Neural cell (in vitro differentiated cells): ENCODE measurements around the gene NADK2. TPM values are rescaled to one million over a fixed set of nuclear protein-coding genes. Genes with fewer than 3 reads are reported as not detected.

ENCODE experiments used
- H2AFZ ChIP-seq: fragments of 200-600, 300-800 bp; sonication (generic), shearing (Covaris generic); 2 replicates; pipeline ENCODE4 v1.6.0; 2014; ENCODE audit warnings: low read depth, mild to moderate bottlenecking, antibody characterized with exemption, low read length, moderate library complexity
- H3F3A ChIP-seq: fragments of 200-600 bp; shearing (Covaris generic); 2 replicates; pipeline ENCODE4 v1.6.1; 2016; ENCODE audit warnings: mild to moderate bottlenecking, moderate library complexity, mixed read lengths, antibody characterized with exemption, low read length; ENCODE audit not compliant: insufficient read depth, poor library complexity, severe bottlenecking
- H3K27ac ChIP-seq: fragments of 200-600, 300-800 bp; sonication (generic), shearing (Covaris generic); 2 replicates; pipeline ENCODE4 v1.5.1; 2014; ENCODE audit warnings: mild to moderate bottlenecking, low read length, moderate library complexity
- H3K27me3 ChIP-seq: fragments of 300-800, 200-600 bp; sonication (generic), shearing (Covaris generic); 2 replicates; pipeline ENCODE4 v1.6.0; 2014; ENCODE audit warnings: mild to moderate bottlenecking, low read depth, low read length, moderate library complexity; ENCODE audit not compliant: insufficient read depth
- H3K36me3 ChIP-seq: fragments of 300-800, 200-600 bp; sonication (generic), shearing (Covaris generic); 2 replicates; pipeline ENCODE4 v1.5.1; 2014; ENCODE audit warnings: mild to moderate bottlenecking, antibody characterized with exemption, low read length, moderate library complexity; ENCODE audit not compliant: insufficient read depth
- H3K4me2 ChIP-seq: fragments of 300-800, 200-600 bp; sonication (generic), shearing (Covaris generic); 2 replicates; pipeline ENCODE4 v1.6.0; 2014; ENCODE audit warnings: mild to moderate bottlenecking, low read length
- H3K4me3 ChIP-seq: fragments of 300-800, 200-600 bp; sonication (generic), shearing (Covaris generic); 2 replicates; pipeline ENCODE4 v1.5.1; 2014; ENCODE audit warnings: mild to moderate bottlenecking, low read length, moderate library complexity
- H3K79me2 ChIP-seq: fragments of 200-600 bp; shearing (Covaris generic); replicated peaks from 2 replicates; pipeline ENCODE4 v1.6.0; 2014; ENCODE audit warnings: mild to moderate bottlenecking, low read length, moderate library complexity; ENCODE audit not compliant: insufficient read depth
- H3K9ac ChIP-seq: fragments of 300-800, 200-600 bp; sonication (generic), shearing (Covaris generic); 2 replicates; pipeline ENCODE4 v1.6.1; 2016; ENCODE audit warnings: mild to moderate bottlenecking, low read length, mixed read lengths
- H3K9me2 ChIP-seq: fragments of 200-600 bp; shearing (Covaris generic); 2 replicates; pipeline ENCODE4 v1.6.1; 2016; ENCODE audit warnings: mild to moderate bottlenecking, low read length, mixed read lengths; ENCODE audit not compliant: insufficient read depth
- H3K9me3 ChIP-seq: fragments of 200-600, 300-800 bp; sonication (generic), shearing (Covaris generic); 2 replicates; pipeline ENCODE4 v1.6.1; 2016; ENCODE audit warnings: mild to moderate bottlenecking, mixed run types, low read length, moderate library complexity, mixed read lengths
- H4K20me1 ChIP-seq: fragments of 200-600 bp; shearing (Covaris generic); 2 replicates; pipeline ENCODE4 v1.6.1; 2016; ENCODE audit warnings: mild to moderate bottlenecking, mixed run types; ENCODE audit not compliant: insufficient read depth
- EP300 ChIP-seq: fragments of 450-650 bp; conservative IDR thresholded peaks from 2 replicates; pipeline ENCODE4 v1.6.1; 2014; ENCODE audit warnings: antibody characterized with exemption, mild to moderate bottlenecking, moderate library complexity; ENCODE audit not compliant: poor library complexity, severe bottlenecking
- EZH2 ChIP-seq: fragments of 200-600, 300-800 bp; shearing (Covaris generic), sonication (generic); IDR thresholded peaks from 2 replicates; pipeline ENCODE4 v1.6.1; 2014; ENCODE audit warnings: antibody characterized with exemption, low read length, borderline replicate concordance, mild to moderate bottlenecking; ENCODE audit not compliant: insufficient read depth, poor library complexity, severe bottlenecking
- MXI1 ChIP-seq: fragments of 450-650 bp; conservative IDR thresholded peaks from 2 replicates; pipeline ENCODE4 v1.6.1; 2014; ENCODE audit warnings: antibody characterized with exemption, mild to moderate bottlenecking; ENCODE audit not compliant: poor library complexity, severe bottlenecking
- POLR2AphosphoS5 ChIP-seq: IDR thresholded peaks from 2 replicates; pipeline ENCODE4 v1.6.1; 2012
- RAD21 ChIP-seq: fragments of 450-650 bp; conservative IDR thresholded peaks from 2 replicates; pipeline ENCODE4 v1.6.1; 2014; ENCODE audit warnings: antibody characterized with exemption, mild to moderate bottlenecking, moderate library complexity
- SMC3 ChIP-seq: fragments of 450-650 bp; conservative IDR thresholded peaks from 2 replicates; pipeline ENCODE4 v1.6.1; 2014; ENCODE audit warnings: antibody characterized with exemption, mild to moderate bottlenecking, moderate library complexity; ENCODE audit not compliant: poor library complexity
- TAF1 ChIP-seq: IDR thresholded peaks from 2 replicates; pipeline ENCODE4 v1.6.1; 2012; ENCODE audit warnings: low read depth
- polyA minus RNA-seq: library from RNA; depleted of rRNA, polyadenylated mRNA; stranded (reverse); fragments of >200 nt; gene quantifications from 2 replicates; pipeline ENCODE4 v1.2.3, GENCODE V29; 2014
- polyA plus RNA-seq: library from polyadenylated mRNA; depleted of rRNA; stranded (reverse); fragments of >200 nt; gene quantifications from 2 replicates; pipeline ENCODE4 v1.2.3, GENCODE V29; 2014
- TF ChIP-seq, protein P1 (sequence below): fragments of 450-650 bp; IDR thresholded peaks from 2 replicates; pipeline ENCODE4 v1.5.1; 2014; ENCODE audit warnings: antibody characterized with exemption, mild to moderate bottlenecking, moderate library complexity; ENCODE audit not compliant: poor library complexity, severe bottlenecking
- TF ChIP-seq, protein P2 (sequence below): IDR thresholded peaks from 2 replicates; pipeline ENCODE4 v1.6.1; 2012; ENCODE audit warnings: borderline replicate concordance

The NADK2 gene, protein sequence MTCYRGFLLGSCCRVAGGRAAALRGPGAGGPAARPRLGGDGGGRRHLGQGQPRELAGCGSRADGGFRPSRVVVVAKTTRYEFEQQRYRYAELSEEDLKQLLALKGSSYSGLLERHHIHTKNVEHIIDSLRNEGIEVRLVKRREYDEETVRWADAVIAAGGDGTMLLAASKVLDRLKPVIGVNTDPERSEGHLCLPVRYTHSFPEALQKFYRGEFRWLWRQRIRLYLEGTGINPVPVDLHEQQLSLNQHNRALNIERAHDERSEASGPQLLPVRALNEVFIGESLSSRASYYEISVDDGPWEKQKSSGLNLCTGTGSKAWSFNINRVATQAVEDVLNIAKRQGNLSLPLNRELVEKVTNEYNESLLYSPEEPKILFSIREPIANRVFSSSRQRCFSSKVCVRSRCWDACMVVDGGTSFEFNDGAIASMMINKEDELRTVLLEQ
- polyA plus RNA-seq (59.1 and 66.8 TPM in 2 replicates), polyA minus RNA-seq (62.6 and 67.4 TPM in 2 replicates)

DNA sequence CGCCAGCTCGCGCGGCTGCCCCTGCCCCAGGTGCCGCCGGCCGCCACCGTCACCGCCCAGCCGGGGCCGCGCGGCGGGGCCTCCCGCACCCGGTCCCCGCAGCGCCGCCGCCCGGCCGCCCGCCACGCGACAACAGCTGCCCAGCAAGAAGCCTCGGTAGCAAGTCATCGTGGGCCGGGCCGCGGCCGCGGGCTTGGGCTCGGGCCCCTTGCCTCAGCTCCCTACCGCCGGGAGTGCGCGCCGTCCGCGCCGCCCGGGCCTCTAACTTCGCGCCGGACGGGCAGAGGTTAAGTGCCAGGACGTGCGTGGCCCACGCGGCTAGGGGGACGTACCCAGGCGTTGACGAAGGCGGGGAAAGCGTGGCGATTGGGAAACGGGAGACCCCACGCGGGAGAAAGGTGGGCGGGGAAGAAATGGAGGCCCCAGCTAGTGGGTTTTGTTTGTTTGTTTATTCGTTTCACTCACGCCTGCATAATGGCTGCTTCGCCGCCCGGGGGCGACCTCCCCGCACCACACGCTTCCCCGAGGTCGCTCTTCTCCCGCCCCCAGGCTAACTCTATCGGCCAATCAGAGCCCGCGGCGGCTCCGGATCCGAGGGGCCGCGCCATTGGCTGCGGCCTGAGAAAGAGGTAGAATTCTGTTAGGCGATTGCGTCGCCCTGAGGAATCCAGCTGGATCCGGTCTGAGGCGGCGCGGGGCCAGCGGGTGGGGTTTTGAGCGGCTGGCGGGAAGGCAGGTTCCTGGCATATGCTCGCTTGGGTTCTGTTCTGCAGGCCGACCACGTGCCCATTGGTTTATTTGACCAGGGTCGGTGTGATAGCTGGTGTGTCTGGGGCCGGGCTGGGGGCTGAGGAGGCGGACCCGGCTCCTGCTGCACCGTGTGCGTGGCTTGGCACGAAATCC lies at the start of gene NADK2:
TSS of gene NADK2 (minus strand) at position 295 of the 903 bp plus-strand sequence. CDS start at position 168, 127 bp downstream.
- peak within 1 kb of the TSS; percentile 96 for H3K27ac ChIP-seq
- H4K20me1 ChIP-seq, result no peaks in the 10 kb centered on the region
- no peaks in the 10 kb centered on the region for H3K27me3 ChIP-seq
- H3K79me2 ChIP-seq, result peaks cover 26% of the 10 kb centered on the region
- peak within 1 kb of the TSS; percentile 92 for H3K9ac ChIP-seq
- TF ChIP-seq EZH2 (no peak), EP300 (peak; percentile 74), TAF1 (peak; percentile 45), SMC3 (peak; percentile 68), RAD21 (peak; percentile 79), POLR2AphosphoS5 (peak; percentile 77), MXI1 (peak; percentile 86)
- TF ChIP-seq, protein P1, sequence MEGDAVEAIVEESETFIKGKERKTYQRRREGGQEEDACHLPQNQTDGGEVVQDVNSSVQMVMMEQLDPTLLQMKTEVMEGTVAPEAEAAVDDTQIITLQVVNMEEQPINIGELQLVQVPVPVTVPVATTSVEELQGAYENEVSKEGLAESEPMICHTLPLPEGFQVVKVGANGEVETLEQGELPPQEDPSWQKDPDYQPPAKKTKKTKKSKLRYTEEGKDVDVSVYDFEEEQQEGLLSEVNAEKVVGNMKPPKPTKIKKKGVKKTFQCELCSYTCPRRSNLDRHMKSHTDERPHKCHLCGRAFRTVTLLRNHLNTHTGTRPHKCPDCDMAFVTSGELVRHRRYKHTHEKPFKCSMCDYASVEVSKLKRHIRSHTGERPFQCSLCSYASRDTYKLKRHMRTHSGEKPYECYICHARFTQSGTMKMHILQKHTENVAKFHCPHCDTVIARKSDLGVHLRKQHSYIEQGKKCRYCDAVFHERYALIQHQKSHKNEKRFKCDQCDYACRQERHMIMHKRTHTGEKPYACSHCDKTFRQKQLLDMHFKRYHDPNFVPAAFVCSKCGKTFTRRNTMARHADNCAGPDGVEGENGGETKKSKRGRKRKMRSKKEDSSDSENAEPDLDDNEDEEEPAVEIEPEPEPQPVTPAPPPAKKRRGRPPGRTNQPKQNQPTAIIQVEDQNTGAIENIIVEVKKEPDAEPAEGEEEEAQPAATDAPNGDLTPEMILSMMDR, result peak; percentile 95
- TF ChIP-seq, protein P2, sequence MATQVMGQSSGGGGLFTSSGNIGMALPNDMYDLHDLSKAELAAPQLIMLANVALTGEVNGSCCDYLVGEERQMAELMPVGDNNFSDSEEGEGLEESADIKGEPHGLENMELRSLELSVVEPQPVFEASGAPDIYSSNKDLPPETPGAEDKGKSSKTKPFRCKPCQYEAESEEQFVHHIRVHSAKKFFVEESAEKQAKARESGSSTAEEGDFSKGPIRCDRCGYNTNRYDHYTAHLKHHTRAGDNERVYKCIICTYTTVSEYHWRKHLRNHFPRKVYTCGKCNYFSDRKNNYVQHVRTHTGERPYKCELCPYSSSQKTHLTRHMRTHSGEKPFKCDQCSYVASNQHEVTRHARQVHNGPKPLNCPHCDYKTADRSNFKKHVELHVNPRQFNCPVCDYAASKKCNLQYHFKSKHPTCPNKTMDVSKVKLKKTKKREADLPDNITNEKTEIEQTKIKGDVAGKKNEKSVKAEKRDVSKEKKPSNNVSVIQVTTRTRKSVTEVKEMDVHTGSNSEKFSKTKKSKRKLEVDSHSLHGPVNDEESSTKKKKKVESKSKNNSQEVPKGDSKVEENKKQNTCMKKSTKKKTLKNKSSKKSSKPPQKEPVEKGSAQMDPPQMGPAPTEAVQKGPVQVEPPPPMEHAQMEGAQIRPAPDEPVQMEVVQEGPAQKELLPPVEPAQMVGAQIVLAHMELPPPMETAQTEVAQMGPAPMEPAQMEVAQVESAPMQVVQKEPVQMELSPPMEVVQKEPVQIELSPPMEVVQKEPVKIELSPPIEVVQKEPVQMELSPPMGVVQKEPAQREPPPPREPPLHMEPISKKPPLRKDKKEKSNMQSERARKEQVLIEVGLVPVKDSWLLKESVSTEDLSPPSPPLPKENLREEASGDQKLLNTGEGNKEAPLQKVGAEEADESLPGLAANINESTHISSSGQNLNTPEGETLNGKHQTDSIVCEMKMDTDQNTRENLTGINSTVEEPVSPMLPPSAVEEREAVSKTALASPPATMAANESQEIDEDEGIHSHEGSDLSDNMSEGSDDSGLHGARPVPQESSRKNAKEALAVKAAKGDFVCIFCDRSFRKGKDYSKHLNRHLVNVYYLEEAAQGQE, result no peak
- no peaks in the 10 kb centered on the region for H3K9me2 ChIP-seq
- no peaks in the 10 kb centered on the region for H3F3A ChIP-seq
- no peaks in the 10 kb centered on the region for H3K36me3 ChIP-seq
- peak within 1 kb of the TSS; percentile 69 for H3K4me2 ChIP-seq
- peak within 1 kb of the TSS; percentile 79 for H2AFZ ChIP-seq
- H3K9me3 ChIP-seq, result no peaks in the 10 kb centered on the region
- peak within 1 kb of the TSS; percentile 88 for H3K4me3 ChIP-seq

DNA sequence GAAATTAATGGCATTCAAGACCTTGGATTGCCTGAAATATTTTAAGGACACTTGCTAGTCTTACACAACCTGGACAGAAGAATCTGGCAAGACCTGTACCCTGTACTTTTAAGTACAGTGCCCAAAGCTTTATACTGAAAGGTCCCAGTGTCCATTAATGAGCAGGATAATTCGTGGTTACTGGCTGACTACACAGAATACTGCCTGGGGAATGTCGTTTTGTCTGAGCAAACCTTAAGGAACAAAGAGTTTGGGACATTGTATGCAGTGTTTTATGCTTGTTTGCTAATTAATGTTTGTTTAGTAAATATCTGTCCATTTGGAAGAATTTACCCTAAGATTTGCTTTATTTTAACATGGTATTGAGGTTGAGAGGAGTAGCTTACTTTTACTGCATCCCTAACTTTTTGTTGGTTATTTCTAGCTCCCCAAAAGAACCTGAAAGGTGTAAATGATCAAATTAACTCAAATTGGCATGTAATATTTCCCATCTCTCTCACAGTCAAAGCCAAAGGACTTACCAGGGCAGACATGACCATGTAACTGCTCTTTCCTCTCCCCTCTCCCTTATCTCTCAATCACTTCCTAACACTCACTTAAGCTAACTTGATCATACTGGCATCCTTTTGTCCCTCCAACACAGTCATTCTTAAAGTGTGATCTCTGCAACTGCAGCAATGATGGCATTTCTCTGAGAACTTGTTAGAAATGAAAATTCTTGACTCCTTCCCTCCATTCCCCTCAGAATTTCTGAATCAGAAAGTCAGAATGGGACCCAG lies 44.3 kb upstream of the NADK2 start:
- H3K79me2 ChIP-seq, result no peaks in the 10 kb centered on the region
- no peaks in the 10 kb centered on the region for H3K9me3 ChIP-seq
- no peak overlapping the region for H3K9ac ChIP-seq
- H3K27ac ChIP-seq, result no peak overlapping the region
- no peaks in the 10 kb centered on the region for H3K36me3 ChIP-seq
- no peaks in the 10 kb centered on the region for H4K20me1 ChIP-seq
- H3K27me3 ChIP-seq, result no peaks in the 10 kb centered on the region
- no peaks in the 10 kb centered on the region for H3K9me2 ChIP-seq
- H2AFZ ChIP-seq, result no peak overlapping the region
- no peak overlapping the region for H3K4me2 ChIP-seq
- no peak overlapping the region for H3K4me3 ChIP-seq
- TF ChIP-seq POLR2AphosphoS5 (no peak), SMC3 (no peak), MXI1 (no peak), RAD21 (no peak), EP300 (no peak), TAF1 (no peak), EZH2 (no peak)
- TF ChIP-seq, protein P2, result no peak
- TF ChIP-seq, protein P1, result no peak
- H3F3A ChIP-seq, result no peaks in the 10 kb centered on the region
